SK-N-SH (cell line): ENCODE measurements around the gene DNAJB6. TPM values are rescaled to one million over a fixed set of nuclear protein-coding genes. Genes with fewer than 3 reads are reported as not detected.

Experiments used
- CTCF ChIA-PET: fragments of 300-600, 350-600 bp; formaldehyde crosslinking; extraction: SDS; loops from one replicate; lab custom pipeline; 2021; lab: Yijun Ruan, JAX
- POLR2A ChIA-PET: fragments of 350-600 bp; sonication (Branson Sonifier 250); formaldehyde crosslinking; extraction: SDS; loops from one replicate; lab custom pipeline; 2020; ENCODE audit warnings: antibody characterized with exemption, inconsistent platforms; lab: Yijun Ruan, JAX
- DNase-seq: peaks from one replicate; pipeline ENCODE4 v3.0.0; 2012
- H2AFZ ChIP-seq: fragments of 200-600 bp; sonication (generic); 2 replicates; pipeline ENCODE4 v1.8.1; 2016; ENCODE audit warnings: antibody characterized with exemption, mild to moderate bottlenecking, low read depth
- H3F3A ChIP-seq: fragments of 200-600 bp; sonication (generic); replicated peaks from 2 replicates; pipeline ENCODE3; 2016; ENCODE audit warnings: antibody characterized with exemption, mild to moderate bottlenecking; ENCODE audit not compliant: insufficient read depth
- H3K27ac ChIP-seq, 2 experiments: fragments of 200-500 bp in 1 of 2; fragments of 200-600 bp in 1 of 2; sonication (Bioruptor generic) in 1 of 2; sonication (generic), shearing (Covaris generic) in 1 of 2; 2 replicates each; pipeline versions ENCODE4 v1.5.1 to v1.6.1; 2014 to 2016; ENCODE audit warnings: low read depth in 2 of 2, inconsistent platforms in 1 of 2, low read length in 1 of 2, mild to moderate bottlenecking in 1 of 2, mixed read lengths in 1 of 2
- H3K27me3 ChIP-seq: fragments of 200-600 bp; sonication (generic), shearing (Covaris generic); 2 replicates; pipeline ENCODE4 v1.6.1; 2016; ENCODE audit warnings: mixed run types; ENCODE audit not compliant: insufficient read depth
- H3K36me3 ChIP-seq, 2 experiments: fragments of 200-500 bp in 1 of 2; fragments of 200-600 bp in 1 of 2; sonication (Bioruptor generic) in 1 of 2; sonication (generic) in 1 of 2; replicated peaks in 1 of 2; 2 replicates each; pipeline versions ENCODE3 to v1.5.1; 2014 to 2016; ENCODE audit warnings: low read length in 1 of 2, mild to moderate bottlenecking in 1 of 2; ENCODE audit not compliant: insufficient read depth in 2 of 2, control insufficient read depth in 1 of 2
- H3K4me1 ChIP-seq, 2 experiments: fragments of 200-500 bp in 1 of 2; fragments of 200-600 bp in 1 of 2; sonication (Bioruptor generic) in 1 of 2; sonication (generic), shearing (Covaris generic) in 1 of 2; 2 replicates each; pipeline versions ENCODE4 v1.5.1 to v1.6.1; 2014 to 2016; ENCODE audit warnings: low read depth in 1 of 2, low read length in 1 of 2, mixed run types in 1 of 2; ENCODE audit not compliant: insufficient read depth in 2 of 2, control insufficient read depth in 1 of 2
- H3K4me2 ChIP-seq: fragments of 200-600 bp; sonication (generic), shearing (Covaris generic); 2 replicates; pipeline ENCODE4 v1.6.1; 2017; ENCODE audit warnings: mixed run types
- H3K4me3 ChIP-seq, 2 experiments: fragments of 200-500 bp in 1 of 2; fragments of 200-600 bp in 1 of 2; sonication (Bioruptor generic) in 1 of 2; sonication (generic), shearing (Covaris generic) in 1 of 2; 2 replicates each; pipeline versions ENCODE4 v1.5.1 to v1.8.1; 2014 to 2016; ENCODE audit warnings: low read depth in 2 of 2, inconsistent platforms in 1 of 2, low read length in 1 of 2, mild to moderate bottlenecking in 1 of 2, mixed read lengths in 1 of 2, moderate library complexity in 1 of 2
- H3K79me2 ChIP-seq: fragments of 200-600 bp; sonication (generic); 2 replicates; pipeline ENCODE4 v1.8.1; 2017; ENCODE audit warnings: mild to moderate bottlenecking; ENCODE audit not compliant: insufficient read depth
- H3K9ac ChIP-seq: fragments of 200-600 bp; sonication (generic); 2 replicates; pipeline ENCODE4 v1.6.1; 2017; ENCODE audit warnings: mixed run types
- H3K9me2 ChIP-seq: fragments of 200-600 bp; sonication (generic); 2 replicates; pipeline ENCODE4 v1.6.1; 2017; ENCODE audit warnings: mixed run types
- H3K9me3 ChIP-seq: fragments of 200-600 bp; sonication (generic); 2 replicates; pipeline ENCODE4 v1.6.1; 2017; ENCODE audit warnings: mixed run types, mild to moderate bottlenecking, moderate library complexity
- H4K20me1 ChIP-seq: fragments of 200-600 bp; sonication (generic); 2 replicates; pipeline ENCODE4 v1.6.1; 2017; ENCODE audit warnings: mild to moderate bottlenecking, mixed run types; ENCODE audit not compliant: insufficient read depth
- ELF1 ChIP-seq: IDR thresholded peaks from 2 replicates; pipeline ENCODE4 v1.4.0; 2012
- FOXJ3 ChIP-seq: sonication (generic); formaldehyde crosslinking; IDR thresholded peaks from 2 replicates; pipeline ENCODE4 v1.5.1; 2020; ENCODE audit warnings: mild to moderate bottlenecking, missing genetic modification reagents
- MXI1 ChIP-seq: IDR thresholded peaks from 2 replicates; pipeline ENCODE4 v1.6.1; 2012; ENCODE audit warnings: mild to moderate bottlenecking, low read depth, low read length, improper control_type of control experiment
- PBX3 ChIP-seq: IDR thresholded peaks from 2 replicates; pipeline ENCODE4; 2012
- REST ChIP-seq: IDR thresholded peaks from 2 replicates; pipeline ENCODE4 v1.6.1; 2012; ENCODE audit warnings: mild to moderate bottlenecking, low read depth, low read length, moderate library complexity
- TAF1 ChIP-seq: IDR thresholded peaks from 2 replicates; pipeline ENCODE4 v1.6.1; 2012; ENCODE audit warnings: low read depth, mild to moderate bottlenecking, low read length, moderate library complexity, borderline replicate concordance
- TEAD4 ChIP-seq: IDR thresholded peaks from 2 replicates; pipeline ENCODE4 v1.4.0; 2012; ENCODE audit warnings: mild to moderate bottlenecking, borderline replicate concordance; ENCODE audit not compliant: insufficient read depth
- whole genome bisulfite sequencing: methylation state at CpG from one replicate; pipeline ENCODE4 v1.1.6; 2017; ENCODE audit warnings: low lambda C conversion rate; 5-methylcytosine and 5-hydroxymethylcytosine counted together
- polyA plus RNA-seq, 3 experiments: library from polyadenylated mRNA; depleted of rRNA; stranded (reverse); fragments of >200 nt; gene quantifications; 2 replicates each; pipeline ENCODE4 v1.2.3, GENCODE V29; 2012

Gene DNAJB6
- polyA plus RNA-seq, 1 of the 3 experiments (the other 2 are of a cell fraction): 176 TPM

GRCh38 chr7:157433628-157434027 lies 96.8 kb downstream of the DNAJB6 start (continued):
- TF ChIP-seq REST (no peak), PBX3 (no peak), TAF1 (no peak)

GRCh38 chr7:157434231-157434630 lies 97.4 kb downstream of the DNAJB6 start:
- Histone ChIP-seq H3K9ac (no peak overlapping the region), H3K27ac (no peak overlapping the region), H3K9me3 (no peaks in the 10 kb centered on the region), H3K9me2 (no peaks in the 10 kb centered on the region), H3K4me3 (no peak overlapping the region), H3K27me3 (no peaks in the 10 kb centered on the region), H3K4me2 (no peak overlapping the region), H3F3A (no peaks in the 10 kb centered on the region), H3K79me2 (no peaks in the 10 kb centered on the region), H3K4me1 (peaks cover 0 to 8% of the 10 kb centered on the region in 2 experiments; a peak in 1 of 4 replicates), H2AFZ (no peak overlapping the region), H3K36me3 (no peaks in the 10 kb centered on the region), H4K20me1 (no peaks in the 10 kb centered on the region)
- no peak for DNase-seq
- ChIA-PET CTCF (interaction anchor here (1.1 to 1.4 kb wide), 3 partner anchors 19 to 323 kb away, joined by 3 to 4 read pairs (median 3); no protein-coding TSS in a partner anchor), POLR2A (no interaction called here)
- WGBS: 73% methylated on average over 15 of the region's 15 CpGs
- TF ChIP-seq REST (no peak), MXI1 (no peak), FOXJ3 (CRISPR knock-in tag) (no peak), TEAD4 (no peak), ELF1 (no peak)
